A549 (cell line): ENCODE measurements around the gene NAA38. TPM values are rescaled to one million over a fixed set of nuclear protein-coding genes. Genes with fewer than 3 reads are reported as not detected.

Source experiments
- ATAC-seq, 2 experiments: fragments of 200-7000 bp in 1 of 2; fragments of >200 bp in 1 of 2; cut with Nextera tagmentation in 1 of 2; cut with Tn5 transposase in 1 of 2; 3 replicates each; pipeline versions ENCODE4 v1.8.0 to v1.9.1; 2018 to 2020; ENCODE audit warnings: mild to moderate bottlenecking in 1 of 2, moderate library complexity in 1 of 2
- CTCF ChIA-PET: fragments of 300-600 bp; sonication (Branson Sonifier 250); formaldehyde crosslinking; extraction: SDS; loops from one replicate; lab custom pipeline; 2021; ENCODE audit warnings: antibody characterized with exemption, inconsistent platforms; lab: Yijun Ruan, JAX
- POLR2A ChIA-PET: fragments of 350-600 bp; formaldehyde crosslinking; extraction: SDS; loops from one replicate; lab custom pipeline; 2021; ENCODE audit warnings: antibody characterized with exemption, inconsistent platforms; lab: Yijun Ruan, JAX
- DNase-seq, 2 experiments: peaks; one replicate each; pipeline versions ENCODE4 v3.0.0 to v3.0.0-alpha.2; 2011 to 2016; ENCODE audit warnings: low read depth in 1 of 2, low spot score in 1 of 2
- FAIRE-seq: peaks from 2 replicates; lab custom pipeline; 2011; peaks lifted over from hg19 to GRCh38; lab: Jason Lieb, UNC
- H3K27ac ChIP-seq, 2 experiments: fragments of >200 bp; sonication (Bioruptor Twin); formaldehyde crosslinking; 3 replicates each; pipeline ENCODE4 v1.5.1; 2016 to 2017
- H3K4me1 ChIP-seq: fragments of >200 bp; sonication (Bioruptor Twin); formaldehyde crosslinking; 3 replicates; pipeline ENCODE4 v1.6.1; 2016
- H3K4me2 ChIP-seq: fragments of >200 bp; sonication (Bioruptor Twin); formaldehyde crosslinking; 3 replicates; pipeline ENCODE4 v1.6.1; 2016
- H3K4me3 ChIP-seq: fragments of >200 bp; sonication (Bioruptor Twin); formaldehyde crosslinking; 3 replicates; pipeline ENCODE4 v1.5.1; 2016
- H3K9me3 ChIP-seq: fragments of >200 bp; sonication (Bioruptor Twin); formaldehyde crosslinking; 3 replicates; pipeline ENCODE4 v1.6.1; 2016
- BCL3 ChIP-seq: fragments of >200 bp; sonication (Bioruptor Twin); formaldehyde crosslinking; IDR thresholded peaks from 3 replicates; pipeline ENCODE4 v1.6.1; 2016
- CBX2 ChIP-seq: fragments of 200-600 bp; sonication (generic); IDR thresholded peaks from 2 replicates; pipeline ENCODE4 v1.6.1; 2016; ENCODE audit warnings: low read depth, mild to moderate bottlenecking, borderline replicate concordance
- CBX8 ChIP-seq: fragments of 200-600 bp; sonication (generic); IDR thresholded peaks from 2 replicates; pipeline ENCODE4 v1.6.1; 2016
- CHD4 ChIP-seq: fragments of 200-600 bp; sonication (generic); IDR thresholded peaks from 2 replicates; pipeline ENCODE4 v1.6.1; 2016; ENCODE audit warnings: antibody characterized with exemption, mild to moderate bottlenecking, borderline replicate concordance
- CTCF ChIP-seq: fragments of >200 bp; sonication (Bioruptor Twin); formaldehyde crosslinking; IDR thresholded peaks from 3 replicates; pipeline ENCODE4 v1.5.1; 2016
- E2F6 ChIP-seq: IDR thresholded peaks from 2 replicates; pipeline ENCODE4 v1.6.1; 2012; ENCODE audit warnings: low read depth, borderline replicate concordance
- EP300 ChIP-seq, 2 experiments: fragments of >200 bp; sonication (Bioruptor Twin); formaldehyde crosslinking; IDR thresholded peaks; 2 replicates in 1 of 2; 3 replicates in 1 of 2; pipeline ENCODE4 v1.6.1; 2016 to 2017
- ESRRA ChIP-seq: fragments of 150-350 bp; IDR thresholded peaks from 2 replicates; pipeline ENCODE4 v1.6.1; 2014; ENCODE audit warnings: mild to moderate bottlenecking, low read length, borderline replicate concordance
- FOSB ChIP-seq: fragments of 250-450 bp; sonication (Bioruptor Pico); IDR thresholded peaks from 2 replicates; pipeline ENCODE4 v1.5.0; 2020; ENCODE audit warnings: mild to moderate bottlenecking, moderate library complexity
- FOXS1 ChIP-seq: fragments of 250-450 bp; sonication (Bioruptor Pico); IDR thresholded peaks from 2 replicates; pipeline ENCODE4 v1.5.0; 2020; ENCODE audit warnings: mild to moderate bottlenecking, moderate library complexity
- HDAC2 ChIP-seq: fragments of 200-600 bp; sonication (generic); IDR thresholded peaks from 2 replicates; pipeline ENCODE4 v1.6.1; 2016
- HEYL ChIP-seq: fragments of 250-450 bp; sonication (Bioruptor Pico); IDR thresholded peaks from 2 replicates; pipeline ENCODE4 v1.8.0; 2021; ENCODE audit warnings: mild to moderate bottlenecking, moderate library complexity
- HOXA7 ChIP-seq: fragments of 250-450 bp; sonication (Bioruptor Pico); IDR thresholded peaks from 2 replicates; pipeline ENCODE4 v1.5.0; 2020; ENCODE audit warnings: mild to moderate bottlenecking, moderate library complexity
- HOXB13 ChIP-seq: fragments of 250-450 bp; sonication (Bioruptor Pico); IDR thresholded peaks from 2 replicates; pipeline ENCODE4 v1.5.0; 2020; ENCODE audit warnings: low read depth, mild to moderate bottlenecking, moderate library complexity
- HOXB5 ChIP-seq: fragments of 250-450 bp; sonication (Bioruptor Pico); IDR thresholded peaks from 2 replicates; pipeline ENCODE4 v1.5.0; 2020; ENCODE audit warnings: mild to moderate bottlenecking, moderate library complexity
- JUNB ChIP-seq: fragments of >200 bp; sonication (Bioruptor Twin); formaldehyde crosslinking; IDR thresholded peaks from 2 replicates; pipeline ENCODE4 v1.6.1; 2016
- KDM1A ChIP-seq: fragments of 200-600 bp; sonication (generic); IDR thresholded peaks from 2 replicates; pipeline ENCODE4 v1.6.1; 2016; ENCODE audit warnings: low read depth, mild to moderate bottlenecking
- KDM5A ChIP-seq: fragments of 200-600 bp; sonication (generic); IDR thresholded peaks from 2 replicates; pipeline ENCODE4 v1.6.1; 2016; ENCODE audit warnings: antibody characterized with exemption, mild to moderate bottlenecking
- MAX ChIP-seq: IDR thresholded peaks from 2 replicates; pipeline ENCODE4 v1.6.1; 2012
- MAZ ChIP-seq: fragments of 150-350 bp; IDR thresholded peaks from 2 replicates; pipeline ENCODE4 v1.6.1; 2014; ENCODE audit warnings: antibody characterized with exemption, low read depth, low read length, borderline replicate concordance
- NR3C1 ChIP-seq: fragments of >200 bp; sonication (Bioruptor Twin); formaldehyde crosslinking; IDR thresholded peaks from 3 replicates; pipeline ENCODE4 v1.6.1; 2017
- PBX3 ChIP-seq: IDR thresholded peaks from 2 replicates; pipeline ENCODE4 v1.6.1; 2012
- PHF8 ChIP-seq: fragments of 200-600 bp; sonication (generic); IDR thresholded peaks from 2 replicates; pipeline ENCODE4 v1.6.1; 2016; ENCODE audit warnings: low read depth, mild to moderate bottlenecking, antibody characterized with exemption, moderate library complexity, borderline replicate concordance
- SREBF2 ChIP-seq: fragments of 450-650 bp; IDR thresholded peaks from 2 replicates; pipeline ENCODE4 v1.6.1; 2014; ENCODE audit warnings: mild to moderate bottlenecking, moderate library complexity
- TP53 ChIP-seq: fragments of 250-450 bp; sonication (Bioruptor Pico); IDR thresholded peaks from 2 replicates; pipeline ENCODE4 v1.5.0; 2021; ENCODE audit warnings: mild to moderate bottlenecking, moderate library complexity
- ZNF302 ChIP-seq: fragments of 250-450 bp; sonication (Bioruptor Pico); IDR thresholded peaks from 2 replicates; pipeline ENCODE4 v1.9.0; 2021; ENCODE audit warnings: inconsistent platforms, mild to moderate bottlenecking, moderate library complexity
- ZSCAN20 ChIP-seq: fragments of 250-450 bp; sonication (Bioruptor Pico); IDR thresholded peaks from 2 replicates; pipeline ENCODE4 v1.8.0; 2022; ENCODE audit warnings: mild to moderate bottlenecking, moderate library complexity
- WGBS: methylation state at CpG from one replicate; pipeline ENCODE4 v1.1.6; 2017; ENCODE audit errors: missing lambda C conversion rate; 5-methylcytosine and 5-hydroxymethylcytosine counted together
- polyA minus RNA-seq: library from RNA; depleted of rRNA, polyadenylated mRNA; stranded (reverse); fragments of >200 nt; gene quantifications from 2 replicates; pipeline ENCODE4 v1.2.3, GENCODE V29; 2011; rRNA and poly(A)+ RNA removed
- polyA plus RNA-seq, 4 experiments: library from polyadenylated mRNA; depleted of rRNA in 3 of 4; stranded (reverse); fragments of >200 nt; fragmentation: RNase III in 1 of 4; extraction: RNeasy Plus Mini Kit Qiagen cat#74134 plus additional on column Dnase treatment in 1 of 4; gene quantifications; 2 replicates in 3 of 4; 3 replicates in 1 of 4; pipeline ENCODE4 v1.2.3, GENCODE V29; 2011 to 2017
- TF ChIP-seq, protein P1 (sequence below): fragments of 150-350 bp; IDR thresholded peaks from 2 replicates; pipeline ENCODE4 v1.6.1; 2014; ENCODE audit warnings: low read depth, mild to moderate bottlenecking, low read length
- TF ChIP-seq, protein P2 (sequence below): fragments of >200 bp; sonication (Bioruptor Twin); formaldehyde crosslinking; IDR thresholded peaks from 2 replicates; pipeline ENCODE4 v1.6.1; 2016
- TF ChIP-seq, protein P3 (sequence below): fragments of 250-450 bp; sonication (Bioruptor Pico); IDR thresholded peaks from 2 replicates; pipeline ENCODE4 v1.5.0; 2020; ENCODE audit warnings: low read depth, mild to moderate bottlenecking, moderate library complexity

NAA38 gene, protein sequence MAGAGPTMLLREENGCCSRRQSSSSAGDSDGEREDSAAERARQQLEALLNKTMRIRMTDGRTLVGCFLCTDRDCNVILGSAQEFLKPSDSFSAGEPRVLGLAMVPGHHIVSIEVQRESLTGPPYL
- polyA plus RNA-seq (2011; rRNA removed), result 98.9 and 102 TPM in 2 replicates
- 518 TPM in 2 replicates for polyA plus RNA-seq (2012; cell fraction: cytosol; rRNA removed)
- 332 and 388 TPM in 2 replicates for polyA plus RNA-seq (2012; cell fraction: nucleus; rRNA removed)
- polyA plus RNA-seq (2017; fragmentation: RNase III; extraction: RNeasy Plus Mini Kit Qiagen cat#74134 plus additional on column Dnase treatment), result 268 to 287 TPM (median 275 TPM) in 3 replicates
- 18.6 and 32.8 TPM in 2 replicates for polyA minus RNA-seq

GRCh38 chr17:7856811-7857712 is at the start of gene NAA38:
Gene NAA38 (minus strand): TSS chr17:7857559. CDS start chr17:7857463, 96 bp downstream.
- peak within 1 kb of the TSS; percentile 91 to 98 for H3K27ac ChIP-seq
- ATAC-seq (peak; percentile 74 to 88), FAIRE-seq (peak; percentile 100)
- TF ChIP-seq, protein P1, sequence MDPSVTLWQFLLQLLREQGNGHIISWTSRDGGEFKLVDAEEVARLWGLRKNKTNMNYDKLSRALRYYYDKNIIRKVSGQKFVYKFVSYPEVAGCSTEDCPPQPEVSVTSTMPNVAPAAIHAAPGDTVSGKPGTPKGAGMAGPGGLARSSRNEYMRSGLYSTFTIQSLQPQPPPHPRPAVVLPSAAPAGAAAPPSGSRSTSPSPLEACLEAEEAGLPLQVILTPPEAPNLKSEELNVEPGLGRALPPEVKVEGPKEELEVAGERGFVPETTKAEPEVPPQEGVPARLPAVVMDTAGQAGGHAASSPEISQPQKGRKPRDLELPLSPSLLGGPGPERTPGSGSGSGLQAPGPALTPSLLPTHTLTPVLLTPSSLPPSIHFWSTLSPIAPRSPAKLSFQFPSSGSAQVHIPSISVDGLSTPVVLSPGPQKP, result no peak
- TF ChIP-seq, protein P2, sequence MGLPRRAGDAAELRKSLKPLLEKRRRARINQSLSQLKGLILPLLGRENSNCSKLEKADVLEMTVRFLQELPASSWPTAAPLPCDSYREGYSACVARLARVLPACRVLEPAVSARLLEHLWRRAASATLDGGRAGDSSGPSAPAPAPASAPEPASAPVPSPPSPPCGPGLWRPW, result no peak
- TF ChIP-seq KDM5A, result no peak; the same call in 1 of the 2 replicates
- peak; percentile 77; the same call in 1 of the 2 replicates for TF ChIP-seq PHF8
- no peak for TF ChIP-seq MAZ
- TF ChIP-seq SREBF2, result no peak
- TF ChIP-seq MAX, result peak; percentile 84
- TF ChIP-seq TP53 (CRISPR knock-in tag), result no peak
- no peak for TF ChIP-seq CBX8
- TF ChIP-seq ZNF302 (CRISPR knock-in tag), result no peak
- 0 out of 2 replicates have a peak, but pooled peaks have one; percentile 34 for TF ChIP-seq HDAC2
- TF ChIP-seq, protein P3, sequence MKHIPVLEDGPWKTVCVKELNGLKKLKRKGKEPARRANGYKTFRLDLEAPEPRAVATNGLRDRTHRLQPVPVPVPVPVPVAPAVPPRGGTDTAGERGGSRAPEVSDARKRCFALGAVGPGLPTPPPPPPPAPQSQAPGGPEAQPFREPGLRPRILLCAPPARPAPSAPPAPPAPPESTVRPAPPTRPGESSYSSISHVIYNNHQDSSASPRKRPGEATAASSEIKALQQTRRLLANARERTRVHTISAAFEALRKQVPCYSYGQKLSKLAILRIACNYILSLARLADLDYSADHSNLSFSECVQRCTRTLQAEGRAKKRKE (CRISPR knock-in tag), result no peak
- no peak for TF ChIP-seq FOXS1 (CRISPR knock-in tag)
- no peak for TF ChIP-seq CBX2
- TF ChIP-seq EP300 (IDR thresholded peaks at IDR 0.05), result no peak
- no peak for TF ChIP-seq HOXB13 (CRISPR knock-in tag)
- no peak for TF ChIP-seq HEYL
- no peak for TF ChIP-seq CHD4
- peak; percentile 75; the same call in 1 of the 2 replicates for TF ChIP-seq E2F6
- TF ChIP-seq FOSB (CRISPR knock-in tag), result peak; percentile 68; the same call in 1 of the 2 replicates
- TF ChIP-seq ESRRA, result no peak
- no peak for TF ChIP-seq BCL3
- TF ChIP-seq JUNB, result no peak
- peak; percentile 75; the same call in 1 of the 2 replicates for TF ChIP-seq HOXA7 (CRISPR knock-in tag)
- TF ChIP-seq KDM1A, result no peak
- TF ChIP-seq PBX3, result peak; percentile 66
- peak; percentile 74; the same call in 1 of the 2 replicates for TF ChIP-seq HOXB5 (CRISPR knock-in tag)
- TF ChIP-seq NR3C1, result no peak
- peak; percentile 40 for TF ChIP-seq CTCF
- no peak for TF ChIP-seq ZSCAN20 (CRISPR knock-in tag)

More at GRCh38 chr17:7856811-7857712, at the start of gene NAA38:
- ChIA-PET POLR2A (interaction anchor here (0.5 to 2.7 kb wide), 39 partner anchors 9 to 373 kb away, joined by 3 to 65 read pairs (median 5); partner anchors contain the start of genes CHD3, CNTROB, KDM6B and MPDU1), CTCF (interaction anchor here (0.5 to 2.9 kb wide), 35 partner anchors 12 to 674 kb away, joined by 3 to 48 read pairs (median 4); partner anchors contain the start of genes KDM6B and WRAP53)
- Histone ChIP-seq H3K4me3 (peak within 1 kb of the TSS; percentile 69), H3K4me1 (peaks cover 23% of the 10 kb centered on the region), H3K9me3 (no peaks in the 10 kb centered on the region), H3K4me2 (peak within 1 kb of the TSS; percentile 99)
- DNase-seq, result peak; percentile 95 to 100
- under 1% methylated on average over 43 of the region's 64 CpGs for WGBS
